Endothelial cell of umbilical vein (primary cell): ENCODE data around the gene PLB1.
A peak's percentile ranks its signal among the peaks of the same experiment; 100 is the strongest.

Experiments
- CTCF ChIP-seq, 2 donors: IDR thresholded peaks; 1 replicate in 1 of 2; 2 replicates in 1 of 2; pipeline ENCODE4 v1.5.1; 2011; ENCODE audit warnings: low read length in 2 of 2, mild to moderate bottlenecking in 2 of 2, moderate library complexity in 2 of 2, control low read depth in 1 of 2, inconsistent platforms in 1 of 2, low read depth in 1 of 2; ENCODE audit not compliant: insufficient read depth in 1 of 2; ENCODE audit errors: extremely low read depth in 1 of 2
- FOS ChIP-seq: IDR thresholded peaks from 2 replicates; pipeline ENCODE4 v1.6.1; 2011; ENCODE audit warnings: mild to moderate bottlenecking, low read length, moderate library complexity, borderline replicate concordance; ENCODE audit not compliant: insufficient read depth
- MAX ChIP-seq: IDR thresholded peaks from 2 replicates; pipeline ENCODE4 v1.6.1; 2011; ENCODE audit not compliant: insufficient read depth, insufficient read length
- MYC ChIP-seq: IDR thresholded peaks from one replicate; pipeline ENCODE4 v1.6.1; 2011; ENCODE audit warnings: mild to moderate bottlenecking, low read depth, low read length
- POLR2A ChIP-seq: IDR thresholded peaks from 2 replicates; pipeline ENCODE4 v1.6.1; 2012; ENCODE audit warnings: low read depth, mild to moderate bottlenecking, control low read depth, low read length
- POLR2AphosphoS5 ChIP-seq: IDR thresholded peaks from 2 replicates; pipeline ENCODE4 v1.6.1; 2012; ENCODE audit warnings: low read depth, mild to moderate bottlenecking, control low read depth, low read length, moderate library complexity; ENCODE audit not compliant: insufficient read depth

- TF ChIP-seq POLR2AphosphoS5 (no peak), CTCF (IDR thresholded peaks at IDR 0.05; ENCODE audit: extremely low read depth in 1 of 2, insufficient read depth in 1 of 2, low read depth in 1 of 2, low read length in 2 of 2) (no peak), MAX (no peak), FOS (peak; percentile 85), POLR2A (no peak), MYC (no peak)
These were observed 46.1 kb upstream of the PLB1 start for GRCh38 chr2:28449488-28450395.
